IMR-90 (cell line): ENCODE results near the gene DMD. TPM values are rescaled to one million over a fixed set of nuclear protein-coding genes. Genes with fewer than 3 reads are reported as not detected.

Experiments used
- ATAC-seq: fragments of 200-7000 bp; cut with Tn5 transposase; 2 replicates; pipeline ENCODE4 v1.9.1; 2020; ENCODE audit warnings: low read depth, mild to moderate bottlenecking, moderate library complexity
- BruUV-seq: library from RNA; stranded (reverse); fragments of 400-500 nt; replicated peaks from 2 replicates; lab custom pipeline; 2021; lab: Mats Ljungman, UMichigan
- CTCF ChIA-PET: fragments of 300-600 bp; formaldehyde crosslinking; extraction: SDS; loops from one replicate; lab custom pipeline; 2021; ENCODE audit warnings: antibody characterized with exemption; lab: Yijun Ruan, JAX
- POLR2A ChIA-PET: fragments of 300-600 bp; sonication (Branson Sonifier 250); formaldehyde crosslinking; loops from one replicate; lab custom pipeline; 2022; ENCODE audit warnings: antibody characterized with exemption; ENCODE audit not compliant: unreplicated experiment; lab: Charles Lee
- DNase-seq: peaks from one replicate; pipeline ENCODE4 v3.0.0; 2013
- H2AFZ ChIP-seq: replicated peaks from 2 replicates; pipeline ENCODE3; 2013; ENCODE audit warnings: low read length, mild to moderate bottlenecking; ENCODE audit not compliant: poor library complexity
- H2AK5ac ChIP-seq: 2 replicates; pipeline ENCODE4 v1.6.1; 2013; ENCODE audit warnings: low read depth, low read length, inconsistent platforms
- H2AK9ac ChIP-seq: replicated peaks from 2 replicates; pipeline ENCODE3; 2013; ENCODE audit warnings: mild to moderate bottlenecking, low read depth, low read length, moderate library complexity; ENCODE audit not compliant: poor library complexity
- H2BK120ac ChIP-seq: 2 replicates; pipeline ENCODE4 v1.6.1; 2013; ENCODE audit warnings: low read depth, low read length, inconsistent platforms
- H2BK15ac ChIP-seq: 3 replicates; pipeline ENCODE4 v1.6.1; 2013; ENCODE audit warnings: low read depth, low read length, inconsistent platforms
- H2BK20ac ChIP-seq: 2 replicates; pipeline ENCODE4 v1.6.1; 2013; ENCODE audit warnings: low read depth, mild to moderate bottlenecking, inconsistent platforms, low read length, moderate library complexity
- H2BK5ac ChIP-seq: 2 replicates; pipeline ENCODE4 v1.6.1; 2013; ENCODE audit warnings: mild to moderate bottlenecking, low read depth, low read length, inconsistent platforms; ENCODE audit not compliant: poor library complexity, severe bottlenecking
- H3K14ac ChIP-seq: replicated peaks from 2 replicates; pipeline ENCODE4 v1.6.1; 2013; ENCODE audit warnings: low read depth, low read length, inconsistent platforms
- H3K18ac ChIP-seq: 2 replicates; pipeline ENCODE4 v1.6.1; 2013; ENCODE audit warnings: low read depth, low read length, control low read depth
- H3K23ac ChIP-seq: 2 replicates; pipeline ENCODE4 v1.6.1; 2013; ENCODE audit warnings: low read depth, low read length, inconsistent platforms
- H3K27ac ChIP-seq: 2 replicates; pipeline ENCODE4 v1.5.1; 2013; ENCODE audit warnings: mild to moderate bottlenecking, control low read depth, low read length; ENCODE audit not compliant: insufficient read depth
- H3K27me3 ChIP-seq: 2 replicates; pipeline ENCODE4 v1.6.1; 2013; ENCODE audit warnings: low read length; ENCODE audit not compliant: control insufficient read depth, insufficient read depth
- H3K36me3 ChIP-seq: 2 replicates; pipeline ENCODE4 v1.6.1; 2013; ENCODE audit warnings: low read length, mixed read lengths; ENCODE audit not compliant: control insufficient read depth, insufficient read depth
- H3K4ac ChIP-seq: 2 replicates; pipeline ENCODE4 v1.6.1; 2013; ENCODE audit warnings: low read depth, low read length, inconsistent platforms
- H3K4me1 ChIP-seq: 2 replicates; pipeline ENCODE4 v1.6.1; 2013; ENCODE audit warnings: low read length, mixed read lengths; ENCODE audit not compliant: control insufficient read depth, insufficient read depth
- H3K4me2 ChIP-seq: 2 replicates; pipeline ENCODE4 v1.6.1; 2013; ENCODE audit warnings: low read depth, mild to moderate bottlenecking, control low read depth, low read length, moderate library complexity
- H3K4me3 ChIP-seq: 2 replicates; pipeline ENCODE4 v1.5.1; 2013; ENCODE audit warnings: low read depth, mild to moderate bottlenecking, control low read depth, low read length, moderate library complexity; ENCODE audit not compliant: insufficient read depth
- H3K56ac ChIP-seq: 2 replicates; pipeline ENCODE4 v1.6.1; 2013; ENCODE audit warnings: low read length, inconsistent platforms; ENCODE audit not compliant: insufficient read depth; ENCODE audit errors: extremely low read depth
- H3K79me1 ChIP-seq, 2 experiments: 2 replicates each; pipeline ENCODE4 v1.6.1; 2013; ENCODE audit warnings: low read length in 2 of 2, inconsistent platforms in 1 of 2, low read depth in 1 of 2
- H3K9ac ChIP-seq: 2 replicates; pipeline ENCODE4 v1.6.1; 2013; ENCODE audit warnings: low read depth, low read length, control low read depth
- H3K9me1 ChIP-seq: 2 replicates; pipeline ENCODE4 v1.6.1; 2013; ENCODE audit warnings: low read length, inconsistent platforms; ENCODE audit not compliant: insufficient read depth
- H3K9me3 ChIP-seq: 2 replicates; pipeline ENCODE4 v1.6.1; 2013; ENCODE audit warnings: low read length; ENCODE audit not compliant: control insufficient read depth, insufficient read depth
- H4K20me1 ChIP-seq: 2 replicates; pipeline ENCODE4 v1.6.1; 2013; ENCODE audit warnings: low read length, inconsistent platforms; ENCODE audit not compliant: insufficient read depth
- H4K5ac ChIP-seq: 2 replicates; pipeline ENCODE4 v1.6.1; 2013; ENCODE audit warnings: mild to moderate bottlenecking, low read depth, low read length, control low read depth
- H4K8ac ChIP-seq, 2 experiments: 2 replicates each; pipeline ENCODE4 v1.6.1; 2013; ENCODE audit warnings: low read depth in 2 of 2, low read length in 2 of 2, control low read depth in 1 of 2, inconsistent platforms in 1 of 2
- H4K91ac ChIP-seq: 2 replicates; pipeline ENCODE4 v1.6.1; 2013; ENCODE audit warnings: low read depth, low read length, inconsistent platforms; ENCODE audit not compliant: insufficient read depth
- BHLHE40 ChIP-seq: fragments of 150-350 bp; IDR thresholded peaks from 2 replicates; pipeline ENCODE4 v1.6.1; 2016; ENCODE audit warnings: mild to moderate bottlenecking, low read depth, low read length
- CEBPB ChIP-seq: IDR thresholded peaks from 2 replicates; pipeline ENCODE4 v1.6.1; 2012; ENCODE audit warnings: low read depth, low read length, improper control_type of control experiment
- CHD1 ChIP-seq: IDR thresholded peaks from 2 replicates; pipeline ENCODE4 v1.6.1; 2012; ENCODE audit warnings: low read depth, low read length, improper control_type of control experiment
- CTCF ChIP-seq: conservative IDR thresholded peaks from 2 replicates; pipeline ENCODE4 v1.5.1; 2012; ENCODE audit warnings: mild to moderate bottlenecking, low read depth, low read length, improper control_type of control experiment
- FOS ChIP-seq: fragments of 150-350 bp; IDR thresholded peaks from 2 replicates; pipeline ENCODE4 v1.6.1; 2016; ENCODE audit warnings: low read depth, low read length
- MAFK ChIP-seq: IDR thresholded peaks from 2 replicates; pipeline ENCODE4 v1.6.1; 2012; ENCODE audit warnings: low read depth, low read length, improper control_type of control experiment
- MAZ ChIP-seq: IDR thresholded peaks from 2 replicates; pipeline ENCODE4 v1.6.1; 2012; ENCODE audit warnings: low read depth, mild to moderate bottlenecking, low read length, improper control_type of control experiment, moderate library complexity, borderline replicate concordance
- MXI1 ChIP-seq: IDR thresholded peaks from 2 replicates; pipeline ENCODE4 v1.6.1; 2012; ENCODE audit warnings: low read depth, mild to moderate bottlenecking, low read length, moderate library complexity, borderline replicate concordance
- NFE2L2 ChIP-seq: fragments of 150-350 bp; IDR thresholded peaks from 2 replicates; pipeline ENCODE4 v1.6.1; 2016; ENCODE audit warnings: low read depth, mild to moderate bottlenecking, low read length
- POLR2A ChIP-seq: IDR thresholded peaks from 2 replicates; pipeline ENCODE4 v1.6.1; 2012; ENCODE audit warnings: mild to moderate bottlenecking, low read depth, low read length
- RAD21 ChIP-seq: IDR thresholded peaks from 2 replicates; pipeline ENCODE4 v1.6.1; 2012; ENCODE audit warnings: low read length, improper control_type of control experiment
- RCOR1 ChIP-seq: IDR thresholded peaks from 2 replicates; pipeline ENCODE4 v1.6.1; 2012; ENCODE audit warnings: mild to moderate bottlenecking, low read length, improper control_type of control experiment; ENCODE audit not compliant: insufficient replicate concordance
- RFX5 ChIP-seq: IDR thresholded peaks from 2 replicates; pipeline ENCODE4 v1.8.0; 2012; ENCODE audit warnings: low read depth, mild to moderate bottlenecking, low read length, moderate library complexity
- SMC3 ChIP-seq: fragments of 150-350 bp; IDR thresholded peaks from 2 replicates; pipeline ENCODE4 v1.6.1; 2016; ENCODE audit warnings: low read depth, mild to moderate bottlenecking, antibody characterized with exemption, low read length, moderate library complexity
- WGBS, 2 experiments: methylation state at CpG; one replicate each; pipeline versions ENCODE4 v1.1.5 to v1.1.7; 2013; ENCODE audit warnings: missing lambda C conversion rate in 2 of 2; ENCODE audit not compliant: insufficient read length in 1 of 2; ENCODE audit errors: extremely low coverage in 2 of 2; 5-methylcytosine and 5-hydroxymethylcytosine counted together
- dilution Hi-C: fragments of 300-500 bp; cut with HindIII; formaldehyde crosslinking; loops from one replicate; pipeline ENCODE4 v1.14.3; 2018; ENCODE audit warnings: low sequenced_read_pairs; ENCODE audit not compliant: unreplicated experiment
- in situ Hi-C: fragments of 300-500 bp; cut with MboI; formaldehyde crosslinking; loops from 3 replicates; pipeline ENCODE4 v1.14.3; 2019; ENCODE audit warnings: low sequenced_read_pairs, inconsistent platforms, mixed read lengths
- intact Hi-C: fragments of 100-400 bp; cut with micrococcal nuclease; formaldehyde crosslinking; loops from 2 replicates; pipeline ENCODE4 v1.10.0; 2022
- polyA plus RNA-seq, 3 experiments: library from polyadenylated mRNA; depleted of rRNA; stranded (reverse); fragments of >200 nt; gene quantifications; 2 replicates each; pipeline ENCODE4 v1.2.3, GENCODE V29; 2012; ENCODE audit warnings: low replicate concordance in 1 of 3
- total RNA-seq: library from RNA; depleted of rRNA; stranded (reverse); fragments of >200 nt; gene quantifications from 2 replicates; pipeline ENCODE4 v1.2.3, GENCODE V29; 2012
- TF ChIP-seq, protein P1 (sequence below): fragments of 150-350 bp; IDR thresholded peaks from 2 replicates; pipeline ENCODE4 v1.6.1; 2017; ENCODE audit warnings: mild to moderate bottlenecking, antibody characterized with exemption, low read length, low read depth
- TF ChIP-seq, protein P2 (sequence below): fragments of 150-350 bp; IDR thresholded peaks from 2 replicates; pipeline ENCODE4 v1.6.1; 2016; ENCODE audit warnings: low read depth, mild to moderate bottlenecking, low read length, moderate library complexity, borderline replicate concordance

Gene DMD
- total and polyA plus RNA-seq, 2 of the 4 experiments (the other 2 are of a cell fraction), result 6.6 to 11.8 TPM

- intact Hi-C loops, result no loop called here
- in situ Hi-C loops, result no loop called here
- Histone ChIP-seq H2BK15ac (no peak overlapping the region), H2BK120ac (no peak overlapping the region), H3K79me1 (no peaks in the 10 kb centered on the region), H2AK5ac (no peak overlapping the region), H2BK20ac (no peak overlapping the region), H3K27ac (no peak overlapping the region), H3K36me3 (no peaks in the 10 kb centered on the region), H3K56ac (no peak overlapping the region), H4K20me1 (no peaks in the 10 kb centered on the region), H4K5ac (no peak overlapping the region), H3K23ac (no peak overlapping the region), H3K18ac (no peak overlapping the region), H3K14ac (no peak overlapping the region), H3K4ac (no peak overlapping the region), H3K9me1 (no peaks in the 10 kb centered on the region), H3K4me1 (no peaks in the 10 kb centered on the region), H2BK5ac (no peak overlapping the region), H2AFZ (no peak overlapping the region), H4K8ac (no peak overlapping the region), H3K9ac (no peak overlapping the region), H2AK9ac (no peak overlapping the region), H3K4me3 (no peak overlapping the region), H3K4me2 (no peak overlapping the region), H4K91ac (no peak overlapping the region), H3K9me3 (no peaks in the 10 kb centered on the region; the same call in 1 of the 2 replicates), H3K27me3 (no peaks in the 10 kb centered on the region)
- CTCF ChIA-PET, result no interaction called here
- no TSS peak for BruUV-seq
- DNase-seq (no peak), ATAC-seq (no peak)
- POLR2A ChIA-PET, result no interaction called here
- 61% methylated on average over 4 of the region's 8 CpGs; no CpG with 5 or more reads in 1 of the 2 experiments for WGBS, 2 experiments
- TF ChIP-seq NFE2L2 (no peak), RCOR1 (no peak), POLR2A (no peak), CEBPB (no peak), CTCF (no peak), MAFK (no peak), MAZ (no peak), FOS (no peak), BHLHE40 (no peak), RFX5 (no peak), CHD1 (no peak), SMC3 (no peak), MXI1 (no peak), RAD21 (no peak)
- TF ChIP-seq, protein P1, sequence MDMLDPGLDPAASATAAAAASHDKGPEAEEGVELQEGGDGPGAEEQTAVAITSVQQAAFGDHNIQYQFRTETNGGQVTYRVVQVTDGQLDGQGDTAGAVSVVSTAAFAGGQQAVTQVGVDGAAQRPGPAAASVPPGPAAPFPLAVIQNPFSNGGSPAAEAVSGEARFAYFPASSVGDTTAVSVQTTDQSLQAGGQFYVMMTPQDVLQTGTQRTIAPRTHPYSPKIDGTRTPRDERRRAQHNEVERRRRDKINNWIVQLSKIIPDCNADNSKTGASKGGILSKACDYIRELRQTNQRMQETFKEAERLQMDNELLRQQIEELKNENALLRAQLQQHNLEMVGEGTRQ, result no peak
- TF ChIP-seq, protein P2, sequence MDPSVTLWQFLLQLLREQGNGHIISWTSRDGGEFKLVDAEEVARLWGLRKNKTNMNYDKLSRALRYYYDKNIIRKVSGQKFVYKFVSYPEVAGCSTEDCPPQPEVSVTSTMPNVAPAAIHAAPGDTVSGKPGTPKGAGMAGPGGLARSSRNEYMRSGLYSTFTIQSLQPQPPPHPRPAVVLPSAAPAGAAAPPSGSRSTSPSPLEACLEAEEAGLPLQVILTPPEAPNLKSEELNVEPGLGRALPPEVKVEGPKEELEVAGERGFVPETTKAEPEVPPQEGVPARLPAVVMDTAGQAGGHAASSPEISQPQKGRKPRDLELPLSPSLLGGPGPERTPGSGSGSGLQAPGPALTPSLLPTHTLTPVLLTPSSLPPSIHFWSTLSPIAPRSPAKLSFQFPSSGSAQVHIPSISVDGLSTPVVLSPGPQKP, result no peak
- dilution Hi-C loops, result no loop called here
Observed at GRCh38 chrX:32118832-32119231, 1092.5 kb downstream of the DMD start.
